NCI-H2227 treated with DMSO at 0.1 percent for 48 hours (cell line): ENCODE results near the gene ZNF614.
"Not testable (repeated sequence)": the region's sequence is repeated elsewhere in the genome, so short reads cannot be mapped to it uniquely, and the experiment has no call there.

ENCODE experiments used
- DNase-seq: peaks from one replicate; lab custom pipeline; 2025; lab: John Stamatoyannopoulos, UW

The ZNF614 gene

DNA sequence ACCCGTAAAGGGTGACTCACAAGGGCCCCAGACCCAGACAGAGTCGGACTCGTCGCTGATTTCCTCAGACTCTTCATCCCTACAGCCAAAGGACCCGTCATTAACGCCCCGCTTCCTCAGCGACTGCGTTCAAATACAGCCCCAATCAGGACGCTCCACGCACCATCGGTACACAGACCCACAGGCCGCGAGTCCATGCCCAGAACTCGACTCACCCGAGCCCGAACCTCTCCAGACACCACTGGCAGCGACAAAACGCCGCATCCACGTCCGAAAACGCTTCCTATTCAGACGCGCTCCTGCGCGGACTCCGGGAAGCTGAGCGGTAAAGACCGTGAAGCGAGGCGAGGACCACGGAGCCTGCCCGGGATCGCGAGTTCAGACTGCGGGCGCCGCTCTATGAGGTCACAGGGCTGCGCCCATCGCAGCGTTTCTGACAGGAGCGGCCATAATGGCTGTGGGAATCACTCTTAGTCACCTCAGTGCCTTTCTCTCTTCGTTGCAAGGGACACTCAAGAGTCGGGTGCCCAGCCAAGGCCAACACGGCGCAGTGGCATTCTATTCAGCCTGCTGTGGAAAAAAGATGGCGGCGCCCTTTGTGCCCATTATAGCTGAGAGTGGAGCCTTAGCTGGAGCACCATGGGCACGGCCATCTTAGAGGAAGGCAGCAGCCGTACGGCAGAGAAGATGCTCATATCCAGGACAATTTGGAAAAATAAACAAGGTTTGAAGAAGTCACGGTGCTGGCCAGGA is at the start of gene ZNF614:
Gene ZNF614, minus strand, starts transcription at position 353 of the 753 bp plus-strand sequence. CDS start 2,634 bp downstream, outside the sequence.
- DNase-seq: peak; percentile 78

GRCh38 chr19:52070496-52070895 is 42.3 kb upstream of the ZNF614 start:
- DNase-seq: no peak

- no peak for DNase-seq
Measured at GRCh38 chr19:52069653-52070052, 41.5 kb upstream of the ZNF614 start.

DNA sequence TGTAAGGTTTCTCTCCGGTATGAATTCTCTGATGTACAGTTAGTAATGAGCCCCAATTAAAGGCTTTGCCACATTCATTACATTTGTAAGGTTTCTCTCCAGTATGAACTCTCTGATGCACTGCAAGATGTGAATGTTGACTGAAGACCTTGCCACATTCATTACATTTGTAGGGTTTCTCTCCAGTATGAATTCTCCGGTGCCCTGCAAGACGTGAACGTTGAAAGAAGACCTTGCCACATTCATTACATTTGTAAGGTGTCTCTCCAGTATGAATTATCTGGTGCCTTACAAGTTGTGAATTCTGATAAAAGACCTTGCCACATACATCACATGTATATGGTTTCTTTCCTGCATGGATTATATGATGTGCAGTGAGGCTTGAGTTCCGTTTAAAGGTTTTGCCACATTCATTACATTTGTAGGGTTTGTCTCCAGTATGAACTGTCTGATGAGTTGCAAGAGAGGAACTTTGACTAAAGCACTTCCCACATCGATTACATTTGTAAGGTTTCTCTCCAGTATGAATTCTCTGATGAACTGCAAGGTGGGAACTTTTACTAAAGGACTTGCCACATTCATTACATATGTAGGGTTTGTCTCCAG is 38.2 kb upstream of the ZNF614 start:
- DNase-seq: no peak

- no peak for DNase-seq
Measured at GRCh38 chr19:52065399-52065798, 37.2 kb upstream of the ZNF614 start.

- not testable (repeated sequence) for DNase-seq
Measured at GRCh38 chr19:52056480-52056879, 28.3 kb upstream of the ZNF614 start.

- DNase-seq: not testable (repeated sequence)
Measured at GRCh38 chr19:52051736-52052135, 23.6 kb upstream of the ZNF614 start.

DNA sequence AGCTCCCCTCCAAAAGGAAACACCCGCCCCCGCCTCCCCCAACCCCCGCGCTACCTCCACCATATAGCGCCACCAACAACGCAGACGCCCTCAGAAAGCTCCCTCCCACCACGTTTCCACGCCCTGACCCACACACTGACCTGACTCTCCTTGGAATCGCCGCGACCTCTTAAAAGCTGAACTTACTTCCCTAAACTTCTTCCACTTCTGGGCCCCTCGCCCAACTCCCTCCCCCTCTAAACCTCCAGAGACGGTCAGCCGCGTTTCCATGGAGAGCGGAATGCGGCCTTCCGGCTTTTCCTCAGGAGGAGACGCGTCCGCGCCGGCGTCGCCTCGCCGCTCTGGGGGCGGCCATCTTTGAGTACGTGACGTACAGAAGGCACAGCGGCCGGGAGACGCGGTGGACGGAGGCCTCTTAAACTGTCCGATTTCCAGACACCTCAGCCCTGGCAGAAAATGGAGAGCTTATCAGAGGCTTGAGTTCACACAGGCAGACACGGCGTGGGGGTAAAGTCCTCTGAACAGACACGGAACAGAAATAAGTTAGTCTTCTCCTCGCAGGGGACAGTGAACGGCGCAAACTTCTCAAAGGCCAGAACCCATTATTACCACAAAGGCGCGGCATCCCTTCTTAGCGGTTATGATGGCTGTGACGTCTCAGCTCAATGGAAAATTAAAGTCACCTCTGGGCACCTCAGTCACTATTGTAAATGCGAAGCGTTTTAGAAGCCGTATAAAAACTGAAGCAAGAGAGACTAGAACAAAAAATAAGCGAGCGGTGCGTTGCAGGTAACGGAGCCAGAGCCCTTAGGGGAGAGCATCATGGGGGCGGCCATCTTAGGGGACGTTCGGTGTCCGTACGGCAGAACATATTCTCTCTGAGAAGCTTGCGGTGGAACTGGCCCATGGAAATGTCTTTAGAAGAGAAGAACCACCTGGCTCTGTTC is 20.6 kb upstream of the ZNF614 start, which contains the start of gene ZNF432:
Gene ZNF432, minus strand, starts transcription at position 284 of the 947 bp plus-strand sequence. CDS start 1,970 bp downstream, outside the sequence.
- peak; percentile 85 for DNase-seq

GRCh38 chr19:52039169-52039568 is 11.0 kb upstream of the ZNF614 start:
- no peak for DNase-seq

DNA sequence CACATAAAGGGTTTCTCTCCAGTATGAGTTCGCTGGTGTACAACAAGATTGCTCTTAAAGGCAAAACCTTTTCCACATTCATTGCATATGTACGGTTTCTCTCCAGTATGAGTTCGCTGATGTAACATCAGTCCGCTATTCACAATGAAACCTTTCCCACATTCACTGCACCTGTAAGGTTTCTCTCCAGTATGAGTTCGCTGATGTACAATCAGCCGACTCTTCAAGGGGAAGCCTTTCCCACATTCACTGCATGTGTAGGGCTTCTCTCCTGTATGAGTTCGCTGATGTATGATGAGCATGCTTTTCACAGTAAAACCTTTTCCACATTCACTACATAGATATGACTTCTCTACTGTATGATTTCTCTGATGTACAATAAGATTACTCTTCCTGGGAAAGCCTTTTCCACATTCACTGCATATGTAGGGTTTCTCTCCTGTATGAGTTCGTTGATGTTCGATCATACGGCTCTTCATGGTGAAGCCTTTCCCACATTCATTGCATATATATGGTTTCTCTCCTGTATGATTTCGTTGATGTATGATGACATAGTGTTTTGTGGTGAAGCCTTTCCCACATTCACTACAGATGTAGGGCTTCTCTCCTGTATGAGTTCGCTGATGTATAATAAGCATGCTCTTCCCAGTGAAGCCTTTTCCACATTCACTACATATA is 6.0 kb upstream of the ZNF614 start:
- DNase-seq: no peak

DNA sequence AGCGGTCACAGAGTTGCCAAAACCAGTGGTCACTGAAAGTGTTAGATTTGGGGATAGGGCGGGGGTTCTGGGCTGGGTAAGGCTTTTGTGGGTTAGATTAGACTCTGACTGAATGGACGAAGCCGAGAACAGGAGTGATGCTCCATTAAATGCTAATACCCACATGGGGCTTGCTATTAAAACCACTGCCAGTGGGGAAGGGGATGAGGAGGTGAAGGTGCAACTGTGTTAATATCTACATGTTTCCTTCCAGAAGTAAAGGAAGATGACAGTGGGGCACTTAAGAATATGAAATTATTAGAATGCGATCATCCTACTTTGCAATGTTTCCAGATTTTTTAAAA is 573 bp upstream of the ZNF614 start:
- no peak for DNase-seq

DNA sequence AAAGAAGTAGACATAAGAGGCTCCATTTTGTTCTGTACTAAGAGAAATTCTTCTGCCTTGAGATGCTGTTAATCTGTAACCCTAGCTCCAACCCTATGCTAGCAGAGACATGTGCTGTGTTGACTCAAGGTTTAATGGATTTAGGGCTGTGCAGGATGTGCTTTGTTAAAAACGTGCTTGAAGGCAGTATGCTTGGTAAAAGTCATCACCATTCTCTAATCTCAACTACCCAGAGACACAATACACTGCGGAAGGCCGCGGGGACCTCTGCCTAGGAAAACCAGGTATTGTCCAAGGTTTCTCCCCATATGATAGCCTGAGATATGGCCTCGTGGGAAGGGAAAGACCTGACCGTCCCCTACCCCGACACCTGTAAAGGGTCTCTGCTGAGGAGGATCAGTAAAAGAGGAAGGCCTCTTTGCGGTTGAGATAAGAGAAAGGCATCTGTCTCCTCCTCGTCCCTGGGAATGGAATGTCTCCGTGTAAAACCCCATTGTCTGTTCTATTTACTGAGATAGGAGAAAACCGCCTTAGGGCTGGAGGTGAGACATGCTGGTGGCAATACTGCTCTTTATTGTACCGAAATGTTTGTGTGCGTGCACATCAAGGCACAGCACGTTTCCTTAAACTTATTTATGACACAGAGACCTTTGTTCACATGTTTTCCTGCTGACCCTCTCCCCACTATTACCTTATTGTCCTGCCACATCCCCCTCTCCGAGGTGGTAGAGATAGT is 1.8 kb downstream of the ZNF614 start:
- not testable (repeated sequence) for DNase-seq

GRCh38 chr19:52024478-52024877 is 3.7 kb downstream of the ZNF614 start:
- DNase-seq: not testable (repeated sequence)

GRCh38 chr19:52022193-52022592 is 6.0 kb downstream of the ZNF614 start:
- DNase-seq: no peak

DNA sequence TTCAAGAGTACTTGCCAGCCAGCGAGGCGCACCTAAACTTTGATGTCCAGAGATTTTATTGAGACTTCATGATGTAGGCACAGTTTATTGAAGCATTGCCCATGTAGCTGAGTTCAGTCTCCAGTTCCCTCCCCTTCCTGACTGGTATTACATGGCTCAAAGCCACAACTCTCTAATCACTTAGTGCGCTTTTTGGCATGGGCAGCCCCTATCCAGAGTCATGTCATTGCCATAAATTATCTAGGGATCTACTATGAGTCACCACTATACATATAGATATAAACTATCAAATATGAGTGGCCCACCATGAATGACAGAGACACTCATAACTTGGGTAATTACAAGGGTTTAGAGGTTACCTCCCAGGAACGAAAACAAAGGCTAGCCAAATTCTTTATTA is 7.7 kb downstream of the ZNF614 start:
- no peak for DNase-seq

DNA sequence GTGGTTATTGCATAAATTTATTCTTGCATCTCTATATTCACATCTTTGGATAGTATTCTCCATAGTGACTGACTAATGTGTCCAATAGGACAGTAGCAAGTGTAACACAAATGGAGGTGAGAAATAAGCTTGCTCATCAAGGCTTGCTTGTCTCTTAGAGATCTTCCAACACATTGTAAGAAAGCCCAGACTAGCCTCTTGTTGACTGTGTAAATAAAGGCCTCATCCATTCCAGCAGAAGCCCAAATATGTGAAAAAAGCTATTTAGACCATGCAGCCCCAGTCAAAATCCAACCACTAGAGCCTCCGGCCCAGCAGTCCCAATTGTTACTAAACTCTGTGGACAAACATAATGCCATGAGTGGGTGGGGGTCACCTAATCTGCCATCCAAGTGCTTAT is 17.5 kb downstream of the ZNF614 start:
- DNase-seq: no peak

- peak; percentile 56 for DNase-seq
Measured at GRCh38 chr19:52007806-52008557, 20.2 kb downstream of the ZNF614 start, which contains the start of gene ZNF615. Gene ZNF615, minus strand, starts transcription at chr19:52008211. Its CDS starts 4,500 bp downstream, at chr19:52003711.

DNA sequence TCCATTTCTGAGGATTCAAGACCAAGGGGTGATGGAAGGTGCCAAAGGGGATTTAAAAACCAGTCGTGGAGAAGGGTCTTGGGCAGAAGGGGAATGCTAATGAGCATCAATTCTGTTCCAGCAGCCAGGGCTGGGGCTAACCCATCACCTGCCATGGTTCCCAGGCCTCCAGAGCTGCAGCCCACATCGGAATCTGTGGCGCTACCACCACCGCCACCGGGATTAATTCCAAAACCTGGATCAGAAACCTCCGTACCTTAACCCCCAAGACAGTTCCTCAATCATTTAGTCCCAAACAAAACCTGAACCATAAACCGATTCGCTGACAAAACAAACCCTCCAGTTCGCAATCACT is 20.8 kb downstream of the ZNF614 start:
- DNase-seq: no peak

GRCh38 chr19:51994048-51994644 is 34.0 kb downstream of the ZNF614 start:
- DNase-seq: no peak

DNA sequence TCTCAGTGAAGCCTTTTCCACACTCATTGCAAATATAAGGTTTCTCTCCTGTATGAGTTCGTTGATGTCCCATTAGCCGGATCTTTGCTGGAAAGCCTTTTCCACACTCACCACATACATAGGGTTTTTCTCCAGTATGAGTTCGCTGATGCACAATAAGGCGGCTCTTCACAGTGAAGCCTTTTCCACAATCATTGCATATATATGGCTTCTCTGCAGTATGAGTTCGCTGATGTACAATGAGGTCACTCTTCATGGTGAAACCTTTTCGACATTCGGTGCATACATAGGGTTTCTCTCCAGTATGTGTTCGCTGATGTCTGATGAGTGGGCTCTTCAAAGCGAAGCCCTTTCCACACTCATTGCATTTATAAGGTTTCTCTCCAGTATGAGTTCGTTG is 34.8 kb downstream of the ZNF614 start:
- no peak for DNase-seq
